Smooth muscle cell (in vitro differentiated cells): ENCODE results near the gene LSS. TPM values are rescaled to one million over a fixed set of nuclear protein-coding genes. Genes with fewer than 3 reads are reported as not detected.

Experiments used
- DNase-seq: peaks from one replicate; lab custom pipeline; 2025; ENCODE audit not compliant: unreplicated experiment; lab: John Stamatoyannopoulos, UW
- H2AFZ ChIP-seq: fragments of 200-600 bp; sonication (generic); 2 replicates; pipeline ENCODE4 v1.6.0; 2016; ENCODE audit warnings: antibody characterized with exemption, low read depth, mild to moderate bottlenecking
- H3F3A ChIP-seq: fragments of 200-600 bp; sonication (generic); 2 replicates; pipeline ENCODE4 v1.6.0; 2017; ENCODE audit warnings: antibody characterized with exemption, low read depth
- H3K27ac ChIP-seq: fragments of 200-600 bp; sonication (generic); 2 replicates; pipeline ENCODE4 v1.5.1; 2016; ENCODE audit warnings: low read depth, mild to moderate bottlenecking
- H3K27me3 ChIP-seq: fragments of 200-600 bp; sonication (generic); 2 replicates; pipeline ENCODE4 v1.6.1; 2016; ENCODE audit warnings: low read depth, mild to moderate bottlenecking
- H3K36me3 ChIP-seq: fragments of 200-600 bp; sonication (generic); 2 replicates; pipeline ENCODE4 v1.5.1; 2016; ENCODE audit warnings: low read depth
- H3K4me1 ChIP-seq: fragments of 200-600 bp; sonication (generic); 2 replicates; pipeline ENCODE4 v1.5.1; 2016; ENCODE audit warnings: low read depth
- H3K4me2 ChIP-seq: fragments of 200-600 bp; sonication (generic); 2 replicates; pipeline ENCODE4 v1.6.0; 2016; ENCODE audit warnings: mild to moderate bottlenecking
- H3K4me3 ChIP-seq: fragments of 200-600 bp; sonication (generic); 2 replicates; pipeline ENCODE4 v1.5.1; 2016; ENCODE audit warnings: mild to moderate bottlenecking
- H3K79me2 ChIP-seq: fragments of 200-600 bp; sonication (generic); 2 replicates; pipeline ENCODE4 v1.6.0; 2016; ENCODE audit warnings: low read depth, mild to moderate bottlenecking
- H3K9ac ChIP-seq: fragments of 200-600 bp; sonication (generic); 2 replicates; pipeline ENCODE4 v1.6.0; 2016; ENCODE audit warnings: low read depth
- H3K9me3 ChIP-seq: fragments of 200-600 bp; sonication (generic); replicated peaks from 2 replicates; pipeline ENCODE4 v1.5.1; 2016; ENCODE audit warnings: low read depth
- H4K20me1 ChIP-seq: fragments of 200-600 bp; sonication (generic); 2 replicates; pipeline ENCODE4 v1.6.0; 2016; ENCODE audit warnings: low read depth
- CTCF ChIP-seq: fragments of 200-600 bp; sonication (generic); IDR thresholded peaks from 2 replicates; pipeline ENCODE4 v1.5.1; 2017; ENCODE audit warnings: borderline replicate concordance, mild to moderate bottlenecking, antibody characterized with exemption; ENCODE audit not compliant: insufficient read depth, poor library complexity, severe bottlenecking
- WGBS: methylation state at CpG from one replicate; pipeline ENCODE4 v1.1.7; 2016; ENCODE audit warnings: low lambda C conversion rate; 5-methylcytosine and 5-hydroxymethylcytosine counted together
- polyA plus RNA-seq: library from polyadenylated mRNA; unstranded; fragments of >200 nt; fragmentation: Nextera tagmentation; extraction: Ambion mirVana; gene quantifications from 2 replicates; pipeline ENCODE4 v1.2.1, GENCODE V29; 2016
- total RNA-seq: library from RNA; depleted of rRNA; stranded (reverse); fragments of >200 nt; gene quantifications from 2 replicates; pipeline ENCODE4 v1.2.3, GENCODE V29; 2014

Gene LSS
- total and polyA plus RNA-seq, 2 experiments from 2014 or later = 21.8 to 37.7 TPM

DNA sequence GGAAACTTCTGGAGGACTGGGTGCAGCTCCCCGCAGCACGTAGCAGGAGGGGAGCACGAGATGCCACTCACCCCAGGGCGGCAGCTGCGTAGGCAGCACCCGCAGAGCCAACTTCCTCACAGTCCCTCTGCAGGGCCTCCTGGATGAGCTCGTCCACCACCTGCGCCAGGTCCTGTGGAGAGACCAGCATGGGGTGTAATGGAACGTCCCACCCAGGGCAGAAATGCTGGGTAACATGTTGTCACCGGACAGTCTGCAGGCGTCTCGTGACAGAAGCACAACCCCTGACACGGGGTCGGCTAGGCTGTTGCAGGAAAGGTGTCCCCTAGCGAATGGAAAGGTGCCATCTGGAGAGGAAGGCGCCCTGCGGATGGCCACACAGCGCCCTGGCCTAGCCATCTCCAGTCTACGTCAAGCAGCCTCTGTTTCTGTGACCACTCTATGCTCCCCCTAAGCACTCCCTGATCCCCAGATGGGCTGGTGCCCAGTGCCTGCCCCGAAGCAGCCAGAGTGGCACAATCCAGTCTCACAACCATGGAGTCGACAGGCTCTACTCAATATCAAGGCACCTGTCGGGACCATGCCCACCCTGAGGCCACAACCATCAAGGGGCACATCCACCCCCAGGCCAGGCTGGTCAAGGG is 35.6 kb upstream of the LSS start:
- no peak overlapping the region for H3K4me3 ChIP-seq
- WGBS = 98% methylated on average over 22 of the region's 22 CpGs

GRCh38 chr21:46256501-46256994 is 28.0 kb upstream of the LSS start:
- Histone ChIP-seq H2AFZ (no peak overlapping the region), H3K9me3 (no peaks in the 10 kb centered on the region), H3K36me3 (peaks cover 37% of the 10 kb centered on the region), H3K27me3 (no peaks in the 10 kb centered on the region), H3K4me1 (no peaks in the 10 kb centered on the region), H3K79me2 (no peaks in the 10 kb centered on the region), H3F3A (no peaks in the 10 kb centered on the region), H3K4me2 (no peak overlapping the region), H3K27ac (no peak overlapping the region), H3K4me3 (no peak overlapping the region), H4K20me1 (peaks cover 3% of the 10 kb centered on the region), H3K9ac (no peak overlapping the region)
- 98% methylated on average over 18 of the region's 18 CpGs for WGBS
- TF ChIP-seq CTCF = no peak
- no peak for DNase-seq

More for the DNA sequence above, 35.6 kb upstream of the LSS start:
- no peak overlapping the region for H3K27ac ChIP-seq
- no peak for TF ChIP-seq CTCF
- no peaks in the 10 kb centered on the region for H3F3A ChIP-seq
- H3K79me2 ChIP-seq = no peaks in the 10 kb centered on the region
- no peak overlapping the region for H3K9ac ChIP-seq
- DNase-seq = no peak
- no peaks in the 10 kb centered on the region for H3K4me1 ChIP-seq
- H3K9me3 ChIP-seq = no peaks in the 10 kb centered on the region
- no peak overlapping the region for H3K4me2 ChIP-seq
- no peaks in the 10 kb centered on the region for H3K27me3 ChIP-seq
- peaks cover 13% of the 10 kb centered on the region for H3K36me3 ChIP-seq
- H4K20me1 ChIP-seq = peaks cover 28% of the 10 kb centered on the region
- H2AFZ ChIP-seq = no peak overlapping the region

DNA sequence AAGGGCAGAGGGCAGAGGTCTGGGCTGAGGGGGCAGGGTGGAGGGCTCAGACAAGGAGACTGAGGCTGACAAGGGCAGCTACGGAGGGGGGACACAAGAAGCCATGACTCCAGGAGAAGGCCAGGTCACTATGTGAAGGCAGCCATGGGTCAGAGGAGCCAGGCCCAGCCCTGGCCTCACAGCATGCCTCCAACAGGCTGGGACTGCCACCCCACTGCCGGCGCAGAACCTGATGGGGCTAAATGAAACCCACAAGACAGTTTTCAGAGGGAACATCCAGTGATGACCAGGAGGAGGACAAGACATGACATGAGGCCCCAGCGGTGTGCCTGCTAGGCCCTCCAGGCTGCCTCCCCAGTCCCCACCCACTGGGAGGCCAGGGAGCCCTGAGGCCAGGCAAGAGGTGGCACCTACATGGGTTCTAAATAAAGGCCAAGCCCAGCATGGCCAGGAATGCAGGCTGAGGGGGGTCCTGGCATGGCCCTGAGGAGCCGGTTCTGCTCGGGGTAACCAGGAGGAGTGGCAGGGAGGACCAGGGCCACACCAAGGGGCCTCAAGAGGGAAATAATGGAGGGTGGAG is 27.3 kb upstream of the LSS start:
- no peaks in the 10 kb centered on the region for H3K79me2 ChIP-seq
- no peaks in the 10 kb centered on the region for H3K4me1 ChIP-seq
- no peak for TF ChIP-seq CTCF
- 93% methylated on average over 6 of the region's 6 CpGs for WGBS
- no peak overlapping the region for H2AFZ ChIP-seq
- peaks cover 3% of the 10 kb centered on the region for H4K20me1 ChIP-seq
- no peaks in the 10 kb centered on the region for H3K27me3 ChIP-seq
- no peak overlapping the region for H3K9ac ChIP-seq
- H3F3A ChIP-seq = no peaks in the 10 kb centered on the region
- no peaks in the 10 kb centered on the region for H3K9me3 ChIP-seq
- peaks cover 42% of the 10 kb centered on the region for H3K36me3 ChIP-seq
- H3K27ac ChIP-seq = no peak overlapping the region
- no peak overlapping the region for H3K4me3 ChIP-seq
- DNase-seq = no peak
- no peak overlapping the region for H3K4me2 ChIP-seq

GRCh38 chr21:46255166-46255565 is 26.6 kb upstream of the LSS start:
- Histone ChIP-seq H3K9me3 (no peaks in the 10 kb centered on the region), H3F3A (no peaks in the 10 kb centered on the region), H3K36me3 (peaks cover 45% of the 10 kb centered on the region), H4K20me1 (peaks cover 10% of the 10 kb centered on the region), H2AFZ (no peak overlapping the region), H3K27ac (no peak overlapping the region), H3K4me1 (no peaks in the 10 kb centered on the region), H3K4me2 (no peak overlapping the region), H3K79me2 (no peaks in the 10 kb centered on the region), H3K9ac (no peak overlapping the region), H3K4me3 (no peak overlapping the region), H3K27me3 (no peaks in the 10 kb centered on the region)
- no peak for DNase-seq
- WGBS = 98% methylated on average over 11 of the region's 11 CpGs
- TF ChIP-seq CTCF = no peak
